Suppressor macrophage treated with lipopolysaccharide for 4 hours (primary cell): ENCODE data around the gene BORCS5.
"Not testable (repeated sequence)": the region's sequence is repeated elsewhere in the genome, so short reads cannot be mapped to it uniquely, and the experiment has no call there.

Experiments
- DNase-seq: peaks from one replicate; pipeline ENCODE4 v3.0.0-alpha.2; 2020

Gene BORCS5

DNA sequence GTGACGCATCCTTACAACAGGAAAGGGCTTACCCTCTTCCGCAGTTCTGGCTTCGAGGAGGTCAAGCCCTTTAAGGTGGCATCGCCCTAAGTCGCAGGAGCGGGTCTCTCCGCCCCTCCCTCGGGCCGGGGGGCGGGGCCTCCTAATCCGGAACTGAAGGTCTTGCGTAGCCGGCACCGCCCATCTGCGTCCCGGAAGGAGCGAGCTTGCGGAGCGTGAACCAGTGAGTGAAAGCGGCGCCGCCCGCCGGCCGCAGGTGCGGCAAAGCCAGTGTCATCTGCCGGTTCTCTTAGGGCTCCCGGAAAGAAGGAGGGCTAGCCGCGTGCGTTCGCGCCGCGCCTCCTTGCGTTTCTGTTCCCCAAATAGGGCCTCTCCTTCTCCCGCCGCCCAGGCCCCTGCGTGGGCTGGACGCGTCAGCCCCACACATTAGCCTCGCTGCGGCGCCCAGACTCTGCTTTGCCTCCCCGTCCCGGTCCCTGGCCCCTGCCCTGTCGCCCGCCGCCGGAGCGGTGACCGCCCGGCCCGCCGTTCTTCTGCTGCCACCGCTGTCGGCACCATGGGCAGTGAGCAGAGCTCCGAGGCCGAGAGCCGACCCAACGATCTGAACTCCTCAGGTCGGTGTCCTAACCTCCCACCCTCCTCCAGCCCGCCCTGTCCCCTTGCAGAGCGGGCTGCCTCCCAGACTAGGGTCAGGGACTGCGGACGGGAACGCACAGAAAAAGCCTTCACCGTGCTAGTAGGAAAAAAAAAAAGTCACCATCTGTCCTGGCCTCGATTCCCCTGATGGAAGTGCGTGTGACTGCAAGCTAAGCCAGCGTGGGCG is at the start of gene BORCS5:
Gene BORCS5 (plus strand): TSS at position 183 of the 823 bp plus-strand sequence. CDS start 374 bp downstream, at position 557.
- DNase-seq: peak; percentile 98

DNA sequence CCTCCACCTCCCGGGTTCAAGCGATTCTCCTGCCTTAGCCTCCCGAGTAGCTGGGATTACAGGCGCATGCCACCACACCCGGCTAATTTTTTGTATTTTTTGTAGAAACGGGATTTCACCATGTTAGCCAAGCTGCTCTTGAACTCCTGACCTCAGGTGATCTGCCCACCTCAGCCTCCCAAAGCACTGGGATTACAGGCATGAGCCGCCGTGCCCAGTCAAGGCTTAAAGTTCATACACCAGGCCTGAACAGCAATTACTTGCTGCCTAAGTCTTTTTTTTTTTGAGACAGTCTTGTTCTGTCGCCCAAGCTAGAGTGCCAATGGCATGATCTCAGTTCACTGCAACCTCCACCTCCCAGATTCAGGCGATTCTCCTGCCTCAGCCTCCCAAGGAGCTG is 46.2 kb upstream of the BORCS5 start:
- not testable (repeated sequence) for DNase-seq

DNA sequence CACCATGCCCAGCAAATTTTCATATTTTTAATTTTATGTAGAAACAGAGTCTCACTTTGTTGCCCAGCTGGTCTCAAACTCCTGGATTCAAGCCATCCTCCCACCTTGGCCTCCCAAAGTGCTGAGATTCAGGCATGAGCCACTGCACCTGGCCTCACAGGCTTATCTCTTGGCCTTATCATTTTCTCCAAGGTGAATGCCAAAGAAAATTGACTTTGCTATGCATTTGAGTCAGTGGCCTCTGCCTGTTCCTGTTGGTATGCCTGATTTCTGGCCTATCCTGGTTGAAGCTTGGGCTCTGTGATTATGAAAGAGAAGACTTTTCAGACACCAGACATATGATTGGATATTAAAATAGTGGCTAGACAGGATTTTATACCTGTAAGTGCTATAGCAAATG is 41.0 kb upstream of the BORCS5 start:
- DNase-seq: no peak

DNA sequence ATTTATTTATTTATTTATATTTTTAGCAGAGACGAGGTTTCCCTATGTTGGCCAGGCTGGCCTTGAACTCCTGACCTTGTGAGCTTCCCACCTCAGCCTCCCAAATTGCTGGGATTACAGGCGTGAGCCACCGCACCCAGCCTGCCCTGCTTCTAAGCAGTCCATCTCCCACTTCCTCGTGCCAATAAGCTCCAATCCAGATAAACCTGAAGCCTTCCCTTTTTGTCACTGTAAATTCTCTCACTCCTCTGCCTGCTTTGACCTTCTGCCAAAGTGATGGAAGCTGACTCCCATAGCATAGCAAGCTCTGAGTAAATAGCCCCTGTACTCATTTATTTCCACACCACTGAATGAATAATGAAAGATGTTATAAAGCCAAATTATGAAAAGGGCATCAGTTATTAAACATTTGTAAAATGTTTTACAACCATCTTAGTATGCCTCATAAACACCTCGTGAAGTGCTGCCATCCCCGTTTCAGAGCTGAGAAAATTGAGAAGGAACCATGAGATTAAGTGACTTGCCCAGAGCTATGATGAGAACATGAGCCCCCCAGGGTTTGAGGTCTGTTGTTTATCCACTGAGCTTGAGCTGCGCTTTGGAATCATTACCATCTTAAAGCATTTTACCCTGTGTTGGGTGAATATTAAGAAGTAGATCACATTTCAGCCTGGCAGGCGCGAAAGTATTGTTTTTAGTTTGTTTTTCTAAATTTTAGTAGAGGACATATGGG is 37.3 kb upstream of the BORCS5 start:
- DNase-seq: no peak

DNA sequence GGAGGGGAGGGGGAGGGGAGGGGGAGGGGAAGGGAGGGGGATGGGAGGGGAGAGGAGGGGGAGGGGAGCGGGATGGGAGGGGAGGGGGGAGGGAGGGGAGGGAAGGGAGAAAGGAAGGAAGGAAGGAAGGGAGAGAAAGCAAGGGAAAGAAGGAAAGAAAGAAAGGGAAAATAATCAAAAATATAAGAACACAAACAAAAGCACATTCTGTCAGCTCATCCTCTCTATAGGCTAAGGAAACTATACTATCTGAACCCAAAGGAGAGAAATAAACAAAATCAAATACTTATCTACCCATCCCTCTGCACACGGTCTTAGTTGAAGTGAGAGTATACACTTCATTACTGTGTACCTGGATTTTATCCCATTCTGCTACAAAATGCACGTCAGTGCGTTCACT is 33.8 kb upstream of the BORCS5 start:
- no peak for DNase-seq

DNA sequence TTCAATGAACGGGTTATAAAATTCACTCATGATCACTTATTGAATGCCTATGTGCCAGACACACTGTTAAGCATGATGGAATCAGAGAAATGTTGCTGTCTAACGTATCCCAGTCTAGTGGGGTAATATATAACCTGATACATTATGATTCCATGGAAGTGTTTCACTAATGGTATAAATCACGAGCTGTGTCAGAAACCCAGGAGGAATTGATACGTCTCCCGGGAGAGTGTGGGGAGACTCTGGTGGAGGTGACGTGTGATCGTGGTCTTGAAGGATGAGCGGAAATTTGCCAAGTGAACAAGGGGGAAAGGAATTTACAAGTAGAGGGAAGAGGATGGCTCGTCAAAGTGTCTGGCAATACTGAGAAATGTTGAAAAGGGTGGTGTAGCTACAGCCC is 33.3 kb upstream of the BORCS5 start:
- DNase-seq: no peak

DNA sequence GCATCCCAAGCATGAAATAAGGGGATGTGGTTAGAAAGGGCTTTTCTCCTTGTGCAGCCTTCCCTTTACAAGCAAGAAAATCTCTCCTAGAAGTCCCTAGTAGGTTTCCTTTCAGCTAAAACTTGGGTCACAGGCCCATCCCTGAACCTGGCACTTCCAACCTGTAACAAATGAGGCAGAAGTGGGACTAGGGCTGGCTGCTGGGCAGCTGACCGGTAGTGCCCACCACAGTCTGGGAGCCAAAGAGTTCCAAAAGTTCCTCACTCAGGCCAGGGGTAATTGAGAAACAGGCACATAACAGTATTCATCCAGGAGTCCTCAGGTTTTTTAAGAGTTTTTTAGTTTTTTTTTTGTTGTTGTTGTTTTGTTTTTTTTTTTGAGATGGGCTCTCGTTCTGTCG is 30.6 kb upstream of the BORCS5 start:
- no peak for DNase-seq

DNA sequence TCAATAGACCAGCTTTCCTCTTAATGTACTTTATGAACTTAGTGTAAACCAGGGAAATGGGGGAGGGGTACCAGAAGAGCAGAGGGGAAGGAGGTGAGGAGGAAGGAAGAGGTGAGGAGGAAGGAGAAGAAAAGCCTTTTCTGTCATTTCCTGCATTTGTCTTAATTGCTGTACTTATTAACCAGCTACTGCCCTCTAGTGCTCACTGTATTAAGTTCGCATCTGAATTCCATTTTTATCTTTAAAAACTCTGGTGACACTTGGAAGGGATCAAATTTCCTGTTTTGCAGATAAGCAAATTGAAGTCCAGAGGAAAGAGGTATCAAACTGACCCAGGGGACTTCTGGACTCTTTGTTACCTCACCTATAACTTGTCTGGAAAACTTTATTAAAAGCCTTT is 29.1 kb upstream of the BORCS5 start:
- DNase-seq: peak; percentile 83

DNA sequence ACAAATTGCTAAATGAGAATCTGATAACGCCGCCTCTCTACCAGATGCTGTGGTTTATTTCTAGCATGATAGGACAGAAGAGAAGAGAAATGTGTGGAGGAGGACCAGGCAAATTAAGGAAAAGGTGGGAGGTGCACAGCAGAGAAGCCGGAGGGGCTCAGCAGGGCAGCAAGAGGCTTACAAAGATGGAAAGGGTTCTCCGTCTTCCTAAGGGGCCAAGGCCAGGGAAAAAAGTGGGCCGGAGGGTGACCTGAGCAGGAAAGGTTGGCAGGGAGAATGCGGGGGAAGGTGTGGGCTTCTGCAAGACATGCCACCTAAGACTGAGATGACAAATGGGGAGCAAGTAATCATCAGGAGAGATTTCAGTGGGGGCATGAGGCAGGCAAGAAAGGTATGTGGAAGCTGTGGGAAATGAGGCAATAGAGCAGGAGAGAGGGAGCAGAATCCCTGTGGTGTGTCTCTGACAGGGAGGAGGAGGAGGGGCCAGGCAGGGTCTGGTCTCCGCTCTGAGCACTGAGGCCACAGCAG is 25.6 kb upstream of the BORCS5 start:
- no peak for DNase-seq

DNA sequence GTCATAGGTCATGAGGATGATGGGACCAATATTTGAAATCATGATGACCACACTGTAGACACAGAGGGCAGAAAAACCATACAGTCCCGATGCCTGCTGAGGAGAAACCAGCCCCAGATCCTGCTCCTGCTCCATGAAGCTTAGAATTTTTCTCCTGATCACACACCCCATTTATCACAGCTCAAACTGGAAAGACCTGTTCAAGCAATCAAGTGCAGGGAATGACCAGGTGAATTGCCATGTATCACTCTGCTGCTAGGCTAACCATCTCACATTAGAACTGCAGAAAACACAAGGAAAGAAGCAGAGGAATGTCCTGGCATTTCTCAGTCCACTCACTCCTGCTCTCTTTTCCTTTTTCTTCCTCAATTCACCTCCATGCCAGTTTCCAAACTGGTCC is 25.0 kb upstream of the BORCS5 start:
- no peak for DNase-seq

DNA sequence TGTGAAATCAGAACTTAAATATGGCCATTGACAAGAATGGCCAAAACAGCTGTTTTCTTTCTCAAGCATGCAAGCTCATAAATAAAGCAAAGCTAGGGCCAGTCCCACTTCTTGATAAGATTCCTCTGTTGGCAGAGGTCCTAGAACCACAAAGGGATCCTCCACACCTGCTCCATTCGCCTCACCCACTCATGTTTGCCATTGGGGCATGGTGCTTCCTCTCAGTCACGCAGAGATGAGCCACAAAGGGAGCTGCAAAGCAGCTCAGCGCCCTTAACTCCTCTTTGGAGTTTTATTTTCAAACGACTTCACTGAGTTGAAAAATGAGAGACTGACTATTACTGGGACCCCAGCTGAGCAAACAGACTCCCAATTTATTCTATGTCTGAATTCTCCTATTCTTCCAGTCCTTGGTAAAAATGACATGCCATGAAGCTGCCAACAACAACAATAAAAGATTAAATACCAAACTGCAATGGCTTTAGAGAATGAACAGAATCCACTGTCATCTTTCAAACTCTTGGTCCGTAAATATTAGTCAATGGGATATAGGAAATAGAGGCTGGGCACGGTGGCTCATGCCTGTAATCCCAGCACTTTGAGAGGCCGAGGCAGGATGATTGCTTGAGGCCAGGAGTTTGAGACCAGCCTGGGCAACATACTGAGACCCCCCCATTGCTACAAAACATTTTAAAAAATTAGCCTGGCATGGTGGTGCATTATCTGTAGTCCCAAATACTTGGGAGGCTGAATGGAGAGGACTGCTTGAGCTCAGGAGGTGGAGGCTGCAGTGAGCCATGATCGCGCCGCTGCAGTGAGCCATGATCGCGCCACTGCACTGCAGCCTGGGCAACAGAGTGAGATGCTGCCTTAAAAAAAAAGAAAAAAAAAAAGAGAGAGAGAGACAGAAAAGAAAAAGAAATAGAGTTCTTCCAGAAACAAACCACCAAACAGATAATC is 23.2 kb upstream of the BORCS5 start:
- peak; percentile 4 for DNase-seq

DNA sequence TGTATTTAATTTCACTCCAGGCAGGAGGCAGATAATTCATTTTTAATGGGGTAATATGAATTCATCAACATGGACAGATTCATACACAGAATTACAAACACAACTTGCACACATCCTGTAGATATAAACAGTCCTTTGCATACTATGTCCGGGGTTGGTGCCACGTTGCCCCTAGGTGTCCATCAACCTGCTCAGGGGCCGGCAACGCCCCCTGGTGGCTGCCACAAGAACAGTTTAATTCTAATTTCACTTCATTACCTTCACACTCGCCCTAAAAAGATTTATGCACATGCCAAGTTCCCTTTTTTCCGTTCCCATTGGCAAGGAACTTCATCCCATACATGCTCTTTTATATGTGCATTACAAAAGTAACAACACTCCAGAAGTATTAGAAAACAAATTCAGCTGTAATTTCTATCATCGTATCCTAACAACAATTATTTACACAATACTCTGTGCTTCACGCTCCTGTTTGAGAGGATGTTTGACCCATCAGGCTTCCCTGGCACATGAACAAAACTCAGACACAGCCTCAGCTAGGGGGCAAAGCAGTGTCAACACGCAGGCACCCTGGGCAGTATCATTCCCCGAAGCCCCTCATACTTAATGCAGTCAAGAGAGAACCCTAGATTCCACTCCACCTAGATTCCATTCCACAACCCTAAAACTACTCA is 22.4 kb upstream of the BORCS5 start:
- DNase-seq: peak; percentile 69

DNA sequence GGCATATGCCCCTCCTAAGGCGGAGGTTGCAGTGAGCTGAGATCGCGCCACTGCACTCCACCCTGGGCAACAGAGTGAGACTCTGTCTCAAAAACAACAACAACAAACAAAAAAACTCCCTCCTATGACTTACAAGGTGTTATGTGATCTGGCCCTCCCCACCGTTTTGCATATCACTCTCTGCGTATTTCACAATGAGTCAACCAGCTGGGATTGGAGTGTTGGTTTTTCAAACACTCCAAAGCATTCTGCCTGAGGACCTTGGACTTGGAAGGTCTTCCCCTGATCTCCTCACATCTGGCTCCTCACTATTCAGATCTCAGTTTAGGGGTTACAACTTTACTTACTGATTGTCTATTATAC is 20.8 kb upstream of the BORCS5 start:
- DNase-seq: no peak

DNA sequence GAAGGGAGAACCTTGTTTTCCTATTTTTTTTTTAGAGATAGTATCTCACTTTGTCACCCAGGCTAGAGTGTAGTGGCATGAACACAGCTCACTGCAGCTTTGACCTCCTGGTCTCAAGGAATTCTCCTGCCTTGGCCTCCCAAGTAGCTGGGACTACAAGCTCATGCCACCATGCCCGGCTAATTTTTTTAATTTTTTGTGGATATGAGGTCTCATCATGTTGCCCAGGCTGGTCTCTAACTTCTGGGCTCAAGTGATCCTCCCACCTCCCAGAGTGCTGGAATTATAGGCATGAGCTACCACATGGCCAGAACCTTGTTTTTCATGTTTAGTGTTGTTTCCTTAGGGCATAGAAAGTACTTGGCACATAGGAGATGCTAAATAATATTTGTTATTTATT is 20.4 kb upstream of the BORCS5 start:
- DNase-seq: no peak

DNA sequence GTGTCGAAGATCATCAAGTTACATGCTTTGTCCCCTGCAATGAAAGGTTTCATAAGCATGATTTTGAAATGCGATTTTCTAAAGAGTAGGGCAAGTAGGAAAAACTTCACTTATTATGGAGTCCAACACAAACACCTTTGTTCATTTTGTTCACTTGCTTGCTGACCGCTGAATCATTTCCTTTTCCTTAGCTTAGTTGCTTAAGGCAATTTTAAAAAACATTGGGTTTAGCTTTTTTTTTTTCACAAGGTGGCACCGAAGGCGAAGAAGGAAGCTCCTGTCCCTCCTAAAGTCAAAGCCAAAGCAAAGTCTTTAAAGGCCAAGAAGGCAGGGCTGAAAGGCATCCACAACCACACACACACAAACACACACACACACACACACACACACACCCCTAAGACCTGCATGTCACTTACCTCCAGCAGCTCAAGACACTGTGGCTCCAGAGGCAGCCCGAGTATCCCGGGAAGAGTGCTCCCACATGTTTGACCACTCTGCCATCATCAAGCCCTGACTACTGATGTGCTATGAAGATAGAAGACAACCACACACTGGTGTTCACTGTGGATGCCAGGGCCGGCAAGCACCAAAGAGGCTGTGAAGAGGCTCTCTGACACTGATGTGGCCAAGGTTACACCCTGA is 18.2 kb upstream of the BORCS5 start:
- no peak for DNase-seq

DNA sequence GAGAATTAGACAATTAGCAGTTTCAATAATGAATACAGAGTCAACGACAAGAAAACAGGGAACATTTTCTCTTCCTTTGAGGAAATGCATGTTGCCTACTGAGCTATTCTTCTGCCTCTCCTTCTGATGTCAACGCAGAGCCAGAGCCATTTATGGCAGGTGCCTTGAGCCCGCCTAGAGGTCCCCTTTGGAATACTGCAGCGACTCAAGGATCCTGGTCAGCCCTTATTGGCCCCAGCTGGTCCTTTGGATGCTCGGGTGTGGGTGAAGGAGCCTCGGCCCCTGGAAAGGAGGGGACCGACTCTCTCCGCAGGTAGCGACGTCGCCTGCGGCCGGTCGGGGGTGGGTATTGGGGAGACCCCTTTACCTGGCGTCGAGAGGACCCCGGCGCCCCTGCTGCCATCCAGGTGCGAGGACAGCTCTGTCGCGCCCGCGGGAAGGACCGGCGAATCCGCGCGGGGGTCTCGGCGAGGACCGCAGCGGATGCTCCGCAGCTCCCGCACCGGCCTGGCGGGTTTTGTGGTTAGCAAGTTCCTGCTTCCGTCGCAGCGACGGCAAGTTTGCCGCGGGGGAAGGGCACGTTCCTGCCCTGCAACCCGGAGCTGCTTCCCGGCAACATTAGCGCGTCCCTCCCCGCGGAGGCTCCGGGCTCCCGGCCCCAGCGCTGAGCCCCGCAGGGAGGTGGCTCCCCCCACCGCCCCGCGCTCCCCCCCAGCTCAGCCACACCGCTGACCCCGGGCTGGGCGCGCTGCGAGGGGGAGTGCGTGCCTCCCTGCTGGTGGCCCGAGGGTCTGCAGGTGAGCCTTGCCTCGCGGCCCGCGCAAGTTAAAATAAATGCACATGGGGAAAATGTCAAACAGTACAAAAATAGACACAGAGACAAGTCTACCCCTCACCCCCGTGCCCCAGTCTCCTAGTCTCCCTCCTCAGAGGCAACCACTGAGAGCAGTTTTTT is 6.9 kb upstream of the BORCS5 start, which contains the start of gene MANSC1:
Gene MANSC1 (minus strand): TSS at position 532 of the 955 bp plus-strand sequence. CDS start 6,928 bp downstream, outside the sequence.
- no peak for DNase-seq

DNA sequence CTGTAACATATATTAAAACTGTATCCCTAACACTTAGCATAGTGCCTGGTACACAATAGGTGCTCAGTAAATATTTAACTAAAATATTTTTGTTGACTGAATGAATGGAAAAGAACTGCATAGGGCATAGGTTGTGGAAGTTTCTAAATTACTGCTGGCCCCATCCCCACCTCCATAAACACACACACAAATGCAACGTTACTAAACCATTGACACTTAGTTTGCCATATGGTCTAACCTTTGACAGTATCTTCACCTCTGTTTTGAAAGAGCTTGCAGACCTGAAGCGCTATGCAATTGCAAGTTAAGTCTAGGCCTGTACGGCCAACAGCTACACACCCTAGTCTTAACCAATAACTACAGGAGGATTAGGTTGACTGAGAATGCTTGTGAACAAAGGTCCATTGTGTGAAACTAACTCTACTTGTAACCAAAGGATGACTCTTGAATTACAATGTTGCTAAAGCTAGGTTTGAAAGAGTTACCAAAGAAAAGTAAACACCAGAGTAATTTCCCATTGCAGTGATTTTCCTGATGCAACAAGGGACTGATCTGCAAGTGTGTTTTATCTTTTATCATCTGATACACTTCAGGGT is 5.9 kb upstream of the BORCS5 start:
- no peak for DNase-seq

DNA sequence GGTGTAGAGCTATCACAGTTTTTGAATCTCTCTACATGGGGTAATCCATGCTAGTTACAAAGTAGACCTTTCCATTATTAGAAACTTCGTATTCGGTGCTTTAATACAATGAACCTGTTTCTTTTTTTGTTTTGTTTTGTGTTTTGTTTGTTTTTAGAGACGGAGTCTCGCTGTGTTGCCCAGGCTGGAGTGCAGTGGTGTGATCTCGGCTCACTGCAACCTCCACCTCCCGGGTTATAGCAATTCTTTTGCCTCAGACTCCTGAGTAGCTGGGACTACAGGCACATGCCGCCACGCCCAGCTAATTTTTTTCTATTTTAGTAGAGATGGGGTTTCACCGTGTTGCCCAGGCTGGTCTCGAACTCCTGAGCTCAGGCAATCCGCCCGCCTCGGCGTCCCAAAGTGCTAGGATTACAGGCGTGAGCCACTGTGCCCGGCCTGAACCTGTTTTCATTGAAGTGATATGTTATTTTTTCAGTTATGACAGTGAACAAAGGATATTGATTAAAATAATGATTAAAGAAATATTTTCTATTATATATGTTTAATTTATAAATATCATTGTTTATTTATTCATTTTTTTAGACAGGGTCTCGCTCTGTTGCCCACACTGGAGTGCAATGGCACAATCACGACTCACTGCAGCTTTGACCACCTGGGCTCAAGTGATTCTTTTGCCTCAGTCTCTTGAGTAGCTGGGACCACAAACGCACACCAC is 5.3 kb upstream of the BORCS5 start:
- not testable (repeated sequence) for DNase-seq

DNA sequence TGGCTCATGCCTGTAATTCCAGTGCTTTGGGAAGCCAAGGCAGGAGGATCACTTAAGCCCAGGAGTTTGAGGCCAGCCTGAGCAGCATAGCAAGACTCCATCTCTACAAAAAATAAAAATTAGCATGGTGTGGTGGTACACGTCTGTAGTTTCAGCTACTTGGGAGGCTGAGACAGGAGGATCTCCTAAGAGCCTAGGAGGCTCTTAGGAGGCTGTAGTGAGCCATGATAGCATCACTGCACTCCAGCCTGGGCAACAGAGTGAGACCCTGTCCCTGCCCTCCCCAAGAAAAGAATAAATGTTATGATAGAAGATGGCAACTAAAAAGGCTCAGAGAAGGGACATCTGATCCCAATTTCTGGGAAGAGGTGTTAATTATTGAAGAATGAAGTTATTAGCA is 3.6 kb upstream of the BORCS5 start:
- DNase-seq: no peak
